ENCODE data around the gene ZBTB20. TPM values are rescaled to one million over a fixed set of nuclear protein-coding genes. Genes with fewer than 3 reads are reported as not detected.

The ZBTB20 gene
- total RNA-seq, 1 experiment from 2014 or later, result 10.7 TPM

DNA sequence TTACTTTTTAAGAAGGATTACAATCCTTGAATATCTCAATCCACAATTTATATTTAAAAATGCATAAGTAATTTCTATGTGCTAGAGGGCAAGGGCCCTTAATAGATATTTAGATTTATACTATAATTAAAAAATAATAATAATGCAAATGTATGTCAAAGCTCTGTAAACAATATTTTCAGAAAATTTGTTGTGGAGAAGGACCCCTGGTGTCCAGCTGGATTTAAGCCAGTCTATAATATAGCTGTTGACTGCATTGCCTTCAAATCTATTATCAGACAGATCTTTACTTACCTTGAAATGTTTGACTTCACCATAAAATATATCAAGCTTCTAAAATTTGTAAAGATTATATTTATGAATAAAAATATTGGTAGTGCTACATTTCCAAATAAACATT, 65.6 kb downstream of the ZBTB20 start:
- no peak overlapping the region for H3K27ac Mint-ChIP-seq (ENCODE audit: low read depth, unreplicated experiment)
- no peaks in the 10 kb centered on the region for H3K36me3 Mint-ChIP-seq (ENCODE audit: insufficient read depth, unreplicated experiment)
- H3K4me3 Mint-ChIP-seq (ENCODE audit: unreplicated experiment), result no peak overlapping the region
- no peaks in the 10 kb centered on the region for H3K27me3 Mint-ChIP-seq (ENCODE audit: insufficient read depth, unreplicated experiment)
- POLR2A ChIA-PET, result no interaction called here
- CTCF ChIA-PET, result interaction anchor here (0.6 kb wide), 1 partner anchor 11 kb away, joined by 4 read pairs; no protein-coding TSS in a partner anchor
- no peaks in the 10 kb centered on the region for H3K4me1 Mint-ChIP-seq (ENCODE audit: insufficient read depth, unreplicated experiment)
- DNase-seq (ENCODE audit: unreplicated experiment), result no peak
- TF ChIP-seq, protein P1, sequence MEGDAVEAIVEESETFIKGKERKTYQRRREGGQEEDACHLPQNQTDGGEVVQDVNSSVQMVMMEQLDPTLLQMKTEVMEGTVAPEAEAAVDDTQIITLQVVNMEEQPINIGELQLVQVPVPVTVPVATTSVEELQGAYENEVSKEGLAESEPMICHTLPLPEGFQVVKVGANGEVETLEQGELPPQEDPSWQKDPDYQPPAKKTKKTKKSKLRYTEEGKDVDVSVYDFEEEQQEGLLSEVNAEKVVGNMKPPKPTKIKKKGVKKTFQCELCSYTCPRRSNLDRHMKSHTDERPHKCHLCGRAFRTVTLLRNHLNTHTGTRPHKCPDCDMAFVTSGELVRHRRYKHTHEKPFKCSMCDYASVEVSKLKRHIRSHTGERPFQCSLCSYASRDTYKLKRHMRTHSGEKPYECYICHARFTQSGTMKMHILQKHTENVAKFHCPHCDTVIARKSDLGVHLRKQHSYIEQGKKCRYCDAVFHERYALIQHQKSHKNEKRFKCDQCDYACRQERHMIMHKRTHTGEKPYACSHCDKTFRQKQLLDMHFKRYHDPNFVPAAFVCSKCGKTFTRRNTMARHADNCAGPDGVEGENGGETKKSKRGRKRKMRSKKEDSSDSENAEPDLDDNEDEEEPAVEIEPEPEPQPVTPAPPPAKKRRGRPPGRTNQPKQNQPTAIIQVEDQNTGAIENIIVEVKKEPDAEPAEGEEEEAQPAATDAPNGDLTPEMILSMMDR (IDR thresholded peaks at IDR 0.05; ENCODE audit: unreplicated experiment), result no peak
- H3K9me3 Mint-ChIP-seq (ENCODE audit: unreplicated experiment), result no peaks in the 10 kb centered on the region
- BruUV-seq (replicated peaks), result no TSS peak
- intact Hi-C loops (cut with micrococcal nuclease), result no loop called here

DNA sequence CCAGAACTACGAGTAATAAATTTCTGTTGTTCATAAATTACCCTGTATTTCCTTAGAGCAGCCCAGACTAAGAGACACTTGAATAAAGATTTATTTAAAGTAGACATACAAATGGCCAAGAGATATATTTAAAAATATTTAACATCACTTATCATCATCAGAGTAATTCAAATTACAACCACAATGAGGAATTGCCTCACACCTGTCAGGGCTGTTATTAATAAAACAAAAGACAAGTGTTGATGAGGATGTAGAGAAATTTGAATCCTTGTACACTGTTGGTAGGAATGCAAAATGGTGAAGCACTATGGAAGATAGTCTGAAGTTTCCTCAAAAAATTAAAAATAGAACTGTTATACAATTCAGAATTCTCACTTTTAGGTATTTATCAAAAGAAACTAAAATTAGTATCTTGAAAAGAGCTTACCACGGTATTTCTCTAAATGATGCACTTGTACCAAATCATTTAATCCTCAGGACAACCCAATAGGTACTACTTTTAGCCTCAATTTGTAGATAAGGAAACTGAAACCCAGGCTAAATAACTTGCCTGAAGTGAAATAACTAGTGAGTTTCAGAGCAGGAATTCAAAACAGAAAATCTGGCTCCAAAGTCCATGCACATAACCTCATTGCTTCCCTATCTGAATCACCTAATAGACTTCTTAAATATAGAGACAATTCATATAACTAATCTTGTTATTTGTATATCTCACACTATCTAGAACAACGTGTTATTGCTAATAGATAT, 69.4 kb downstream of the ZBTB20 start:
- Mint-ChIP-seq H3K9me3 (ENCODE audit: unreplicated experiment) (peaks cover 10% of the 10 kb centered on the region), H3K36me3 (ENCODE audit: insufficient read depth, unreplicated experiment) (no peaks in the 10 kb centered on the region), H3K4me3 (ENCODE audit: unreplicated experiment) (no peak overlapping the region), H3K4me1 (ENCODE audit: insufficient read depth, unreplicated experiment) (peaks cover 7% of the 10 kb centered on the region), H3K27me3 (ENCODE audit: insufficient read depth, unreplicated experiment) (no peaks in the 10 kb centered on the region), H3K27ac (ENCODE audit: low read depth, unreplicated experiment) (no peak overlapping the region)
- intact Hi-C loops (cut with micrococcal nuclease), result no loop called here
- TF ChIP-seq, protein P1 (IDR thresholded peaks at IDR 0.05; ENCODE audit: unreplicated experiment), result no peak
- POLR2A ChIA-PET, result interaction anchor here (1.6 kb wide), 1 partner anchor 14 kb away, joined by 5 read pairs; no protein-coding TSS in a partner anchor
- CTCF ChIA-PET, result interaction anchor here (0.6 to 0.7 kb wide), 2 partner anchors 115 to 222 kb away, joined by 3 to 4 read pairs; no protein-coding TSS in a partner anchor
- no TSS peak for BruUV-seq (replicated peaks)
- DNase-seq (ENCODE audit: unreplicated experiment), result no peak

DNA sequence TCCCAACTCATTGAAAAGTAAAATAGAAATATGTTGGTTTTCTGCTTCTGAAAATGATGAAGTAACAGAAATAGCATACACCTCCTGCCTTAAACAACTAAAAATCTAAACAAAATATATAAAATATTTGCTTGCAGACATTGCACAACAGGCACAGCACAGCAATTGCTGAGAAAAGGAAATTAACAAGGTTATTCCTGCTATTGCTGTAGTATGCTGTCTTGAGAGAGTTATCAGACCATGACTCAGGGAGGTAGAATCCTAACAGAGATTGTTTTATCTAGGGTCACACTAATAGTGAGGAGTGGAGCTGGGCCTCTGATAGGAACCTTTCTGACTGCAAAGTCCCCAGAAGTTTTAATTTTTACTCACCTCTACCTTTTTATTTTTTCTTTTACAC, 72.6 kb downstream of the ZBTB20 start:
- BruUV-seq (replicated peaks), result no TSS peak
- DNase-seq (ENCODE audit: unreplicated experiment), result no peak
- H3K36me3 Mint-ChIP-seq (ENCODE audit: insufficient read depth, unreplicated experiment), result no peaks in the 10 kb centered on the region
- CTCF ChIA-PET, result no interaction called here
- H3K27me3 Mint-ChIP-seq (ENCODE audit: insufficient read depth, unreplicated experiment), result no peaks in the 10 kb centered on the region
- intact Hi-C loops (cut with micrococcal nuclease), result no loop called here
- H3K27ac Mint-ChIP-seq (ENCODE audit: low read depth, unreplicated experiment), result no peak overlapping the region
- peaks cover 11% of the 10 kb centered on the region for H3K4me1 Mint-ChIP-seq (ENCODE audit: insufficient read depth, unreplicated experiment)
- POLR2A ChIA-PET, result no interaction called here
- H3K9me3 Mint-ChIP-seq (ENCODE audit: unreplicated experiment), result peaks cover 10% of the 10 kb centered on the region
- H3K4me3 Mint-ChIP-seq (ENCODE audit: unreplicated experiment), result no peak overlapping the region
- TF ChIP-seq, protein P1 (IDR thresholded peaks at IDR 0.05; ENCODE audit: unreplicated experiment), result no peak

DNA sequence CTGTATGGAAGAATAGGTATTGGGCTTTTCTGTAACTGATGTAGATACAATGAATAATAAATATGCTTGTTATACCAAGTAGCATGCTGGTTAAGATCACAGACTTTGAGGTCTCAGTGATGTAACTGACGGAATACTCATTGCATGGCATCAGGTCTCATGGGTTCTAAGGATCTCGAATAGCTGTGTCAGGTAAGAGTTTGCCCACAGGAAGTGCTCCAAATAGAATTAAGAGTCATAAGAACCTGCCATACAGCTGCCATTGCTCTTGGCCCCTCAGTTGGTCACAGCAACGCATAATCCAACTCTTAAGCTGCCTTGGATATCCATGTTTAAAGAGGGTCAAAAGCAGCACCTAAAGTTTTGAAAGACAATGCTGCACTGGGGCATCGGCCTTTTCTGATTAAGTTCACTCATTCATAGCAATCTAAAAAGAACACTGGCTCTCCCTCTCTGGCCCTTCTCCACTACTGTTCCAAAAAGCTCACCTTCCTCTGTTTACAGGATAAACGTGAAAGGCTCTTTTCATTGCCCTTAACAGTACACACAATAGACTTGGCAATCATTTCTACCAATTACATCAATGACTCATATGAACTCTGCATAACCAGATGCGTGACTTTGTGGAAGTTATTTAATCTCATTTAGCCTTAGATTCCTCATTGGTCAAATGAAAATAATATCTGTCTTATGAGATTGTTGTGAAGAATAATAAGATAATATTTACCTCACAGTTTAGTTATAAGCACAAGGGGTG, 74.6 kb downstream of the ZBTB20 start:
- no peak overlapping the region for H3K27ac Mint-ChIP-seq (ENCODE audit: low read depth, unreplicated experiment)
- H3K36me3 Mint-ChIP-seq (ENCODE audit: insufficient read depth, unreplicated experiment), result no peaks in the 10 kb centered on the region
- H3K4me1 Mint-ChIP-seq (ENCODE audit: insufficient read depth, unreplicated experiment), result peaks cover 17% of the 10 kb centered on the region
- H3K4me3 Mint-ChIP-seq (ENCODE audit: unreplicated experiment), result no peak overlapping the region
- peak; percentile 40 for DNase-seq (ENCODE audit: unreplicated experiment)
- ChIA-PET CTCF (interaction anchor here (1.1 to 1.2 kb wide), 2 partner anchors 19 to 97 kb away, joined by 3 to 4 read pairs; no protein-coding TSS in a partner anchor), POLR2A (interaction anchor here (0.7 kb wide), 1 partner anchor 215 kb away, joined by 3 read pairs; no protein-coding TSS in a partner anchor)
- intact Hi-C loops (cut with micrococcal nuclease), result no loop called here
- no peaks in the 10 kb centered on the region for H3K27me3 Mint-ChIP-seq (ENCODE audit: insufficient read depth, unreplicated experiment)
- TF ChIP-seq, protein P1 (IDR thresholded peaks at IDR 0.05; ENCODE audit: unreplicated experiment), result no peak
- H3K9me3 Mint-ChIP-seq (ENCODE audit: unreplicated experiment), result peaks cover 10% of the 10 kb centered on the region
- no TSS peak for BruUV-seq (replicated peaks)

Data from MCF 10A (cell line).